Common myeloid progenitor, CD34-positive (primary cell): Measurements from ENCODE around the gene PPP2R5C.

Experiments used
- CTCF ChIA-PET: fragments of 350-600 bp; sonication (Branson Sonifier 250); formaldehyde crosslinking; loops from one replicate; lab custom pipeline; 2021; ENCODE audit warnings: antibody characterized with exemption; lab: Charles Lee
- POLR2A ChIA-PET: fragments of 350-600 bp; sonication (Branson Sonifier 250); formaldehyde crosslinking; loops from one replicate; lab custom pipeline; 2021; ENCODE audit warnings: antibody characterized with exemption; lab: Charles Lee
- DNase-seq, 3 donors: peaks; one replicate each; pipeline versions ENCODE4 v3.0.0 to v3.0.0-alpha.2; 2013
- H3K27ac ChIP-seq, 2 experiments: 1 replicate in 1 of 2; 2 replicates in 1 of 2; pipeline ENCODE4 v1.7.0; 2013; ENCODE audit warnings: inconsistent platforms in 2 of 2, low read length in 2 of 2, mild to moderate bottlenecking in 2 of 2, low read depth in 1 of 2, moderate library complexity in 1 of 2; ENCODE audit not compliant: severe bottlenecking in 2 of 2, insufficient read depth in 1 of 2, poor library complexity in 1 of 2
- H3K27me3 ChIP-seq, 5 experiments: replicated peaks in 2 of 5; 1 replicate in 3 of 5; 2 replicates in 2 of 5; pipeline versions ENCODE4 v1.6.1 to v1.7.0; 2013; ENCODE audit warnings: low read length in 4 of 5, mild to moderate bottlenecking in 2 of 5, moderate library complexity in 2 of 5, inconsistent platforms in 1 of 5; ENCODE audit not compliant: insufficient read depth in 5 of 5, control insufficient read depth in 4 of 5
- H3K36me3 ChIP-seq, 4 experiments: 1 replicate in 2 of 4; 2 replicates in 2 of 4; pipeline versions ENCODE4 v1.6.1 to v1.7.0; 2013; ENCODE audit warnings: low read length in 3 of 4, control low read depth in 1 of 4, mild to moderate bottlenecking in 1 of 4; ENCODE audit not compliant: control insufficient read depth in 4 of 4, insufficient read depth in 4 of 4
- H3K4me1 ChIP-seq, 4 experiments: 1 replicate in 3 of 4; 2 replicates in 1 of 4; pipeline versions ENCODE4 v1.6.1 to v1.7.1; 2013; ENCODE audit warnings: low read length in 3 of 4, mild to moderate bottlenecking in 3 of 4, control low read depth in 1 of 4, inconsistent platforms in 1 of 4, moderate library complexity in 1 of 4; ENCODE audit not compliant: control insufficient read depth in 4 of 4, insufficient read depth in 4 of 4; ENCODE audit errors: control extremely low read depth in 1 of 4
- H3K4me3 ChIP-seq, 7 experiments: 1 replicate in 4 of 7; 2 replicates in 3 of 7; pipeline versions ENCODE4 v1.5.1 to v1.7.0; 2013; ENCODE audit warnings: mild to moderate bottlenecking in 7 of 7, low read length in 6 of 7, moderate library complexity in 6 of 7, inconsistent platforms in 2 of 7, low read depth in 2 of 7, control low read depth in 1 of 7; ENCODE audit not compliant: insufficient read depth in 4 of 7, control insufficient read depth in 1 of 7; ENCODE audit errors: extremely low read depth in 1 of 7
- H3K9me3 ChIP-seq, 5 experiments: 1 replicate in 4 of 5; 2 replicates in 1 of 5; pipeline versions ENCODE4 v1.6.1 to v1.7.1; 2013; ENCODE audit warnings: low read length in 4 of 5, mild to moderate bottlenecking in 2 of 5, inconsistent platforms in 1 of 5, low read depth in 1 of 5, moderate library complexity in 1 of 5; ENCODE audit not compliant: control insufficient read depth in 4 of 5, insufficient read depth in 2 of 5; ENCODE audit errors: control extremely low read depth in 1 of 5
- WGBS: methylation state at CpG from one replicate; pipeline ENCODE4 v1.1.5; 2013; ENCODE audit not compliant: insufficient coverage; 5-methylcytosine and 5-hydroxymethylcytosine counted together

Gene PPP2R5C

GRCh38 chr14:101932673-101933072, 171.2 kb downstream of the PPP2R5C start:
- ChIA-PET POLR2A (no interaction called here), CTCF (no interaction called here)
- Histone ChIP-seq H3K4me1 (no peaks in the 10 kb centered on the region), H3K4me3 (no peak overlapping the region), H3K36me3 (peaks cover 0 to 7% (median 3%) of the 10 kb centered on the region in 4 experiments), H3K27me3 (peaks cover 0 to 8% (median 0%) of the 10 kb centered on the region in 5 experiments), H3K27ac (no peak overlapping the region), H3K9me3 (no peaks in the 10 kb centered on the region)
- no peak for DNase-seq
- 90% methylated on average over 7 of the region's 7 CpGs for WGBS

GRCh38 chr14:101933209-101933608, 171.7 kb downstream of the PPP2R5C start:
- Histone ChIP-seq H3K4me3 (no peak overlapping the region), H3K27me3 (peaks cover 0 to 9% (median 0%) of the 10 kb centered on the region in 5 experiments), H3K27ac (no peak overlapping the region), H3K9me3 (peaks cover 0 to under 1% (median 0%) of the 10 kb centered on the region in 5 experiments), H3K36me3 (peaks cover 0 to 6% (median 3%) of the 10 kb centered on the region in 4 experiments), H3K4me1 (no peaks in the 10 kb centered on the region)
- POLR2A ChIA-PET = no interaction called here
- no peak for DNase-seq
- 94% methylated on average over 16 of the region's 16 CpGs for WGBS
- CTCF ChIA-PET = interaction anchor here (0.8 to 1.4 kb wide), 3 partner anchors 12 to 162 kb away, joined by 3 to 7 read pairs (median 3); no protein-coding TSS in a partner anchor

GRCh38 chr14:101934601-101935150, 173.2 kb downstream of the PPP2R5C start:
- Histone ChIP-seq H3K27me3 (peaks cover 0 to 16% (median 2%) of the 10 kb centered on the region in 5 experiments), H3K27ac (no peak overlapping the region), H3K9me3 (peaks cover 0 to 2% (median 0%) of the 10 kb centered on the region in 5 experiments), H3K4me3 (no peak overlapping the region), H3K4me1 (peaks cover 0 to 4% (median 0%) of the 10 kb centered on the region in 4 experiments), H3K36me3 (no peaks in the 10 kb centered on the region)
- POLR2A ChIA-PET = interaction anchor here (0.6 to 0.7 kb wide), 2 partner anchors 23 to 179 kb away, joined by 3 read pairs; no protein-coding TSS in a partner anchor
- no peak for DNase-seq
- CTCF ChIA-PET = no interaction called here
- 94% methylated on average over 13 of the region's 14 CpGs for WGBS

GRCh38 chr14:101937926-101938767, 176.6 kb downstream of the PPP2R5C start:
- CTCF ChIA-PET = no interaction called here
- Histone ChIP-seq H3K27ac (no peak overlapping the region), H3K4me3 (no peak overlapping the region), H3K4me1 (peaks cover 0 to 4% (median 0%) of the 10 kb centered on the region in 4 experiments), H3K27me3 (peaks cover 0 to 22% (median 2%) of the 10 kb centered on the region in 5 experiments), H3K36me3 (no peaks in the 10 kb centered on the region), H3K9me3 (peaks cover 0 to 2% (median 0%) of the 10 kb centered on the region in 5 experiments)
- DNase-seq = no peak
- 66% methylated on average over 11 of the region's 13 CpGs for WGBS
- POLR2A ChIA-PET = no interaction called here

- ChIA-PET CTCF (no interaction called here), POLR2A (no interaction called here)
- Histone ChIP-seq H3K27me3 (peaks cover 0 to 36% (median 7%) of the 10 kb centered on the region in 5 experiments), H3K9me3 (peaks cover 0 to 2% (median 0%) of the 10 kb centered on the region in 5 experiments), H3K27ac (no peak overlapping the region), H3K4me1 (peaks cover 0 to 4% (median 0%) of the 10 kb centered on the region in 4 experiments), H3K36me3 (no peaks in the 10 kb centered on the region), H3K4me3 (no peak overlapping the region)
- DNase-seq = no peak
- 69% methylated on average over 3 of the region's 5 CpGs for WGBS
These were observed 178.2 kb downstream of the PPP2R5C start for GRCh38 chr14:101939646-101940170.

- WGBS = 90% methylated on average over 3 of the region's 5 CpGs
- no peak for DNase-seq
- peaks cover 0 to 40% (median 7%) of the 10 kb centered on the region in 5 experiments for H3K27me3 ChIP-seq
- peaks cover 0 to 18% (median 17%) of the 10 kb centered on the region in 4 experiments for H3K4me1 ChIP-seq
- CTCF ChIA-PET = interaction anchor here (0.7 to 1.0 kb wide), 3 partner anchors 53 to 235 kb away, joined by 3 read pairs; no protein-coding TSS in a partner anchor
- POLR2A ChIA-PET = interaction anchor here (0.6 kb wide), 1 partner anchor 209 kb away, joined by 3 read pairs; no protein-coding TSS in a partner anchor
- H3K27ac ChIP-seq = no peak overlapping the region
- no peak overlapping the region for H3K4me3 ChIP-seq
- H3K36me3 ChIP-seq = no peaks in the 10 kb centered on the region
- no peaks in the 10 kb centered on the region for H3K9me3 ChIP-seq
These were observed 182.9 kb downstream of the PPP2R5C start for GRCh38 chr14:101944451-101944850.
